HG03469 (cell line): ENCODE data around the gene ANXA1.
A peak's percentile ranks its signal among the peaks of the same experiment; 100 is the strongest.
"Not testable (repeated sequence)": the region's sequence is repeated elsewhere in the genome, so short reads cannot be mapped to it uniquely, and the experiment has no call there.

Experiments used
- ATAC-seq: cut with Tn5 transposase; IDR thresholded peaks from one replicate; pipeline ENCODE4 v1.9.1; 2021; ENCODE audit warnings: mild to moderate bottlenecking, moderate library complexity, moderate number of reproducible peaks; ENCODE audit not compliant: unreplicated experiment

ANXA1 gene

DNA sequence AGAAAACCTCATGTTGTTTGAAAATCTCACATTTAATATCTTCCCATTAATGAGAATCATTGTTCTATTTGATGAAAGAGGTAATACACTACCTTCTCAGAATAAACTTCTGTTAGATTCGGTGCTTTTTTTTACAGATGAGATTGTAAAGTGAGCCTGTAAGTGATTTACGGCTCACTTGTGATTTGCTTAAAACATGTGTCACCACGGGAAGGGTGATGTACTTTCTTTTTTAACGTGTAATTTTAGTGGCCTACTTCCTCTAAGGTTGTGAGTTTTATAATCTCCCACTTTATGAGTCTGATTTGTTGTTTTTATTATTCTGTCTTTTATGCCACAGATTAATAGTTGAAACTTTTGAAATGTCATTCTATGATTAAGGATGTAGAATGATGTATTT is 15.9 kb downstream of the ANXA1 start:
- ATAC-seq, result no peak

DNA sequence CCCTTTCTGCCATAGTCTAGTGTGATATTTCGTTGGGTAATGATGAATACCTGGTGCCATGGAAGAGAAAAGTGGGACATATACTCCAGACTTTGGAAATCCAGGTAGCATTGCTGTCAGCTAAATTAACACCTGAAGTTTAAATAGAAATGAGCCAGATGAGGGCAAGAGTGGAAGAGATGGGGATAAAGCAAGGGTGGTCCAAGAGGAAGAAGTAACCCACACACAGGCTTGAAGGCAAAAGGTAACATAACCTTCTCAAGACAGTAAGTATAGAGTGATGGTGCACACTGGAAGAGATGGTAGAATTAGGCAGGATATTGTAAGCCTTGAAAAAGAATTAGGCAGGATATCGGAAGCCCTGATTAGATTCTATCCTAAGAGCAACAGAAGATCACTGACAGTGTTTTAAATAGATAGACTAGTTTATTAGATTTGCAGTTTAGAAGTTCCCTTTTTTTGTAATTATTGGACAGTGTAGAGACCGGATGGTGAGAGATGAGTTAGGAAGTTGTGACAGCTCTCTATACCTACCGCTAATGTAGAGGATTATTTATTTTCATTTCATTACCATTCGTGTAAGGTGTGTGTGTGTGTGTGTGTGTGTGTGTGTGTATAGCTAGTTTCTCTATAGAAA is 16.8 kb downstream of the ANXA1 start:
- ATAC-seq, result no peak

DNA sequence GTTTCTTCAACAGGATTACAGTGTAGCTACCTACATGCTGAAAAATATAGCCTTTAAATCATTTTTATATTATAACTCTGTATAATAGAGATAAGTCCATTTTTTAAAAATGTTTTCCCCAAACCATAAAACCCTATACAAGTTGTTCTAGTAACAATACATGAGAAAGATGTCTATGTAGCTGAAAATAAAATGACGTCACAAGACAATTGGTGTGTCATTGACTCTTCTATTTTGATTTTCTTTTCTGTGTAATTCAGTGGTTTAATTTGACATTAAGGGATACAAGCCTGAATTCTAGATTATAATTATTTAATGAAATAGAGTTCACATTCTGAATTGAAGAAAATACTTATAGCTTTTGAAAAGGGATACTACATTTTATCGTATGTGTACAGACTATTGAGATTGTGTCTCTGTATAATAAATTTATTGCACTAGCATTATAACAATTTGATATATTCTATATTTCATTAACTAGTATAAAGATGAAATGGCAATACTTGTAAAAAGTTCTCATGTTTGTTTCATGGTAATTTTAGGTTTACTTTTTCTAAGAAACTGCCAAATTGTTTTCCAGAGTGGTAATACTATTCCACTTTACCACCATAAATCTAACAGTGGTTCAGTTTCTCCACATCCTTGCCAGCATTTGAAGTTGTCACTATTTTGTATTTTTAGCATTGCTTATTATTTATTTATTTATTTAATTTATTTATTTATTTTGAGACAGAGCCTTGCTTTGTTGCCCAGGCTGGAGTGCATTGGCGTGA is 18.7 kb downstream of the ANXA1 start:
- no peak for ATAC-seq

DNA sequence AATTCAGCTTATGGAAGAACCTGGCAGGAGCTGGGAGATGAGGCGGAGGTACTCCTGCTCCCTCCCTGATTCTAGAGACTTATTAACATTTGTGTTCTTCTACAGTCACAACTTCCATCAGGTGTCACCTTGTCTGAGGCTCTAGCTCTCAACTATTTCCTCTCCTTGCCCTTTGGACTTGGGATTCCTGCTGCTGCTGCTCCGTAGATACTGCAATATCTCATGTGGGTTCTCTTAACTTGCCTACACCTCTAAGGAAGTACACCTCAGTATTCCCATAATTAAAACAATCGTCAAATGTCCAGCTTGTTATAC is 21.2 kb downstream of the ANXA1 start:
- no peak for ATAC-seq

DNA sequence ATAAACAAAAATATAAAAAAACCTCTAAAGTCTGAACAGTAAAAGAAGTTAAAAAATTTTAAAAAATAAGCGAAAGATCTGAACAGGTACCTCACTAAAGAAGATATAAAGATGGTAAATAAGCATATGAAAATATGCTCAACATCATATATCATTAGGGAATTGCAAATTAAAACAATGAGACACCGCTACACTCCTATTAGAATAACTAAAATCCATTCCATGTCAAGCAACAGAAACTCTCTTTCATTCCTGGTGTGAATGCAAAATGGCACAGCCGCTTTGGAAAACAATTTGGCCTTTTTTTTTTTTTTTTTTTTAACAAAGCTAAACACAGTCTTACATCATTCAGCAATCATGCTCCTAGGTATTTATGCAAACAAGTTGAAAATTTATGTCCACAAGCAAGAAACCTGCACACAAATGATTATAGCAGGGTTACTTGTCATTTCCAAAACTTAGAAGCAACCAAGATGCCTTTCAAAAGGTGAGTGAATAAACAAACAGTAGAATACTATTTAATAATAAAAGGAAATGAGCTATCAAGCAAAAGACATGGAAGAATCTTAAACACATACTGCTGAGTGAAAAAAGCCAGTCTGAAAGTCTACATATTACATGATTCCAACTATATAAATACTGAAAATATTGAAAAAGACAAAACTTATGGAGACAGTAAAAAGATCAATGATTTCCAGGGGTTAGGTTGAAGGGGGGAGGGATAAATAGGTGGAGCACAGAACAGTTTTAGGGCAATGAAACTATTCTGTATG is 22.1 kb downstream of the ANXA1 start:
- no peak for ATAC-seq

DNA sequence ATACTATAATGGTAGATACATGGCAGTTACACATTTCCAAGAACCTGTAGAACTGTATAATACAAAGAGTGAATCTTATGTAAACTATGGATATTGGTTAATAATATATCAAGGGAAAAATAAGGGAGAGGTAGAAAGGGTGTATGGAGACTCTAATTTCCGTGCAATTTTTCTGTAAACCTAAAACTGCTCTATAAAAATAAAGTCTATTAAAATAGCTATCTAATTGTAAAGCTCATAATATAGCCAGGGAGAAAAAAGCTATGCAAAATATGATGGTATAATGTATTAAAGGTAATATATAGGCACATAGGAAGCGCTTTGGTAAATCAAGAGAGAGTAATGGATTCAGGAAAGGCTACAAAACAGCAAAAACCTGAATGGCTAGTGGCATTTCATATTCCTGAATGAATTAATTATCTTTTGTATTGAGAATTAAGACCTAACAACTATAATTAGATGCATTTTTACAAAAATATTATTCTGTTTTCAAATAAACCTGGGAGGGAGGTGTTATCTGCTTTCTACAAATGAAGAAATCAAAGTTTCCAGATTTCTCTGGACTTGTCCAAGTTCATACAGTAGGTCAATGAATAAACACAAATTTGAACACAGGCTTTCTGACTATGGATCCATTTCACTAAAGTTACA is 22.8 kb downstream of the ANXA1 start:
- no peak for ATAC-seq

DNA sequence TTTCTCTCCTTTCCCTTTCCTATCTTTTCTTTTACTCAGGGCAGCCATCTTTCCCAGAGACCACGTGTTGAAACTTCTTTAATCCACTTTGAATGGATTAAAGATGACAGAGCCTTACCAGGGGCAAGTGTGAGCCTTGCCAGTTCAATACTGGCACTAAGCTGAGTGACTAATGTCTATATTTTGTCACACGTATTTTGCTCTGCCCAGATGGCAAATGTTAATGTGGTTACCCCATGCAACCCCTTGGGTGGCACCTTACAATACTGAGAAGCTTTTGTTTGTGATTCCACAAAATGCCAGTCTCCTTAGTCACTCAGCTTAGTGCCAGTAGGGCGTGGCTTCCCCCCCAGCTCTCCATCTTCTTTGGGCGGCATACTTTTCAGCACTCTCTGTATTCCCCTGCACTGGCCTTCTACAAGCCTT is 24.8 kb downstream of the ANXA1 start:
- ATAC-seq, result no peak

DNA sequence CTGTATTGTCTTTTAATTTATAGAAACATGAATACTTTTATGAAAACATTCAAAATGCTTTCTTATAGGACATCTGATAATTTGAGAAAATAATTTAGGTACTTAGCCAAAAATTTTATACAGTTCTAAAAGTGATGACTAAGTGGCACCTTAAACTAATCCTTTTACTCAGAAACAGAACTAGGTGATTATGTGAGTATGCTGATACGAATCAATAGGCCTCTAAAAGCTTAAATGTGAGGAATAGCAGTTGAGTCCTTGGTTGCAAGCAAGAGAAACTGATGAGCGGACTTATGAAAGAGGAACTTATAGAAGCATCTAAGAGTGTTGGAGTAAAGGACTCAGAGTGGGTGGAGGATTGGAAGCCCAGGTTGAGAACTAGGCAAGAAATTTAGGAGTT is 26.4 kb downstream of the ANXA1 start:
- no peak for ATAC-seq

DNA sequence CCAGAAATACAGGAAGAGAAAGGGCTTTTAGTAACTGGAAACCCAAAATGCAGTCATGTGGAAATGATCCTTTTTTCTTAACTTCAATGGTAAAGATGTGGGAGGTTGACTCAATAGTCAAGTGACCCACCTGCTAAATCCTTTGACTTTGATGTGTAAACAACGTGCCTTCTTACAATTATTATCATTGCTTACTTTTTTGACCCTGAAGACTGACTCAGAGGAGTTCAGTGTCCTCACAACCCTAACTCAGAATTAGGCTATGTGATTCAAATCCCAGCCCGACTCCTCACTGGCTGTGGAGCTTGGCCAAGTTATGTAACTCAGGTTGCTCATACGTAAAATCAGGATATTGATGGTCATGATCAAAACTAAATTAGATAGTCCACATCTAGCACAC is 27.9 kb downstream of the ANXA1 start:
- peak; percentile 45 for ATAC-seq

DNA sequence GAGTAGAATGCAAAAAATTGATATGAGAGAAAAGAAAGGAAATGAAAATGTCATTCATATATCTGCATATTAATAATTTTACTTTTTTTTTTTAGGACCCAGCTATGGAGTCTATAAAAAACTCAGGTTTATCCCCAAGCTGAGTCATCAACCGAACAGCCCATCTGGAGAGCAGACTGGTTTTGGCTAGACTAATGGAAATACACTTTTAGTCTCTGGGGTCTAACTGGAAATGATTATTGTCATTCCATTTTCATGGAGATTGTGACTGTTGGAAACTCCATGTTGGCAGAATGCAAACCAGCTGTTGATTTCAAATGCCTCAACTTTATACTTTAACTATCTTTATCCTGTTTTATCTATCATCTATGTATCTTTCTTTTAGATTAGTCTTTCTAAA is 28.7 kb downstream of the ANXA1 start:
- ATAC-seq, result no peak

DNA sequence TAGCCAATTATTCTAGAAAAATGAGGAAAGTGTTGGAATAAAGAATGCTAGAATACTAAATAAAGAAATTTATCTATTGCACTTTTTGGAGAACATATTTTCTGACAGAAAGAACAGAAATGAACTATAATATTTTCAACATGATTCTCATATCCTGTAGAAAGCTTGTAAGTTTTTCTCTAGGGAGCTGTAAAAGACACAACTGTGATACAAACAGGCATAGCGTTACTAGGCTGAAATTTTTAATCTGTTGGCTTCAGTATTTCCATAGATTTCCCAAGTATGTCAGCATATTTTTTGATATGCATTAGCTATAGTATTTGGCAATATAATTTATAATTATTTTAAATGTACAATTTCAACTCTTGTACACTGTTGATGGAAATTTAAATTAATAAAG is 31.3 kb downstream of the ANXA1 start:
- ATAC-seq, result no peak

DNA sequence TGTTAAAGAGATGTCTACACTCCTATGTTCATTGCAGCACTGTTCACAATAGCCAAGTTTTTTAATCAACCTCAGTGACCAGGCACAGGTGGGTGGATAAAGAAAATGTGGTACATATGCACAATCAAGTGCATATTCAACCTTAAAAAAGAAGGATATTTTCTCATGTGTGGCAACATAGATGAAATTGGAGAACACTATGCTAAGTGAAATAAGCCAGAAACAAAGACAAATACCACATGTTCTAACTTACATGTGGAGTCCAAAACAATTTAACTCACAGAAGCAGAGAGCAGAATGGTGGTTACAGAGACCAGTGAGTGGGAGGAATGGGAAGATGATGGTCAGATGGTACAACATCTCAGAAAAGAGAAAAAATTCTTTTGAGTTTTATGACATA is 31.8 kb downstream of the ANXA1 start:
- no peak for ATAC-seq

DNA sequence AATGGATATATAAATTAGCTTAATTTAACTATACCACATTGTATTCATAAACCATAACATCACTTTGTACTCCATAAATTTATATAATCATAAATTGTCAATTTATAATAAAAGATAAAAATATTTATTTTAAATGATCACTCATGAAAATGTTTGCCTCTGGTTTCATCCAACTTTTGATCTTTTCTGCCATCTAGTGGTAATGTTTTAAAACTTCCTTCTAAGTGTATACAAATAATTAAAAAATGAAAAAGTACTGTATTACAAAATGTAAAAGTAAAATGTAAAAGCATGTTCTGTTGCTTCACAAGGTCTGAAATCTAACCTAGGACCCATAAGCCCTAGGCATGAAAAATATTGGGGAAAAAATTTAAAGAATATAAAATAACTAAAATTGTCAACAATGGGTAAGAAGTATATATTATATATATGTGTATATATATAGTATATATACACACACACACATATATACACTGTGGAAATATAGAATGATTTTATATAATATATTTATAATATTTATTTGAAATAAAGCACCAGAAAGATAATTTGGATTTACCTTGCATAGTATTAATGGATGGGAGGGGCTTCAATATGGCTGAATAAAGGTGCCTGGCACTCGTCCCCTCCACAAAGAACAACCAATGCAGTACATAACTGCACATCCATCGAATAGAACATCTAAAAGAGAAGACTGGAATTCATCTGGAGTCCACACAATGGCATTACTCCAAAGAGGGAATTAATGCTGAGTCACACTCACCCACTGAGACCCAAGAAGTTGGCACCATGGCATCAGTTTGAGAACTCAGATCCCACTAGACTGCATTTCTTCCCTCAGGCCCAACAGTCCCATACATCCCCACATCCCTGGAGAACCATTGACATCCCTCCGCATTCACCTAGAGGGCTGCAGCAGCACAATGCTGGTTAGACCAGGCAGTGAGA is 32.5 kb downstream of the ANXA1 start:
- ATAC-seq, result peak; percentile 37

DNA sequence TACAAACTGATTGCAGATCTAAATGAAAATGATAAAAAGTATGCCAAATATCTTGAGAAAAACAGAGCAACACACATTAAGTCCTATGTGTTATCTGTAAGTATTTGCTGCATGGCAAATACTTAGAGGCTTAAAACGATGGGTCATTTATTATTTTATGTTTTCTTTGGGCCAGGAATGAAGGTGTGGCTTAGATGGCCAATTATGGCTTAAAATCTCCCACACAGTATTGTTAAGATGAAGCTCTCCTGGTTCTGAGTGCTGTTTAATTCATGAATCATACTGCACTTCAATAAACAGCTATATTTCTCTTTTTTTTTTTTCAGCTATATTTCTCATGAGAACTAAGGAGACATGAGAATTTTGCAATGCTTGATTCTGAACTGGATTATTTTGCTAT is 39.4 kb downstream of the ANXA1 start:
- ATAC-seq, result not testable (repeated sequence)

DNA sequence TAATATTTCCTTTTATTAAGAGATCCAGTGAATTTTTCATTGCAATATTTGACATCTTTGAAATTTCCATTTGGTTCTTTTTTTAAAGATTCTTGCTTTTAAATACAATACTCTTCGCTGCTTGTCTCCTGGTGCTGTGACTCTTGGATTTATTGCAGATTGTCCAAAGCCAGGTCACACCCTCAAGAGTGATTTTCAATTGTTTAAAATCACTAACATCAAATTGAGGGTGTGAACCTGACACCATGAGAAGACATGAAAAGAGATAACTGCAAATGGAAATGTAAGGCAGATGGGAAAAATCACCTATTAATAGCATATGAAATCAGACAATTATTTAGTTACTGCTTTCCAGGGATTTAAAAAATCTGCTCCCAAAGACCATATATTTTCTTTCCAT is 42.6 kb downstream of the ANXA1 start:
- no peak for ATAC-seq

DNA sequence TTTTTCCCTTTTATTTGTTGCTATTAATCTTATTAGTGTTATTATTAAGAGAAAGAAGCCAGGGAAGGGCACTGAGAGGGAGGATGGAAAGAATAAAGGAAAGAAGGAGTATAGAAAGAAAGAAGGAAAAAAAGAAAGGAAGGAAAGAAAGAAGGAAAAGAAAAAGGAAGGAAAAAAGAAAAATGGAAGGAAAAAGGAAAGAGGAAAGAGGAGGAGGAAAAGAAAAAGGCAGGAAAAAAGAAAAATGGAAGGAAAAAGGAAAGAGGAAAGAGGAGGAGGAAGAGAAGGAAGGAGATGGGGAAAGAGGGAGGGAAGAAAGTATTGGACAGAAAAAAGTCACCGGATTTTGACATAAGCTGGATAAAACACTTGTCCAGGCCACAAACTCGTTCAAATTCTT is 47.8 kb downstream of the ANXA1 start:
- ATAC-seq, result no peak

DNA sequence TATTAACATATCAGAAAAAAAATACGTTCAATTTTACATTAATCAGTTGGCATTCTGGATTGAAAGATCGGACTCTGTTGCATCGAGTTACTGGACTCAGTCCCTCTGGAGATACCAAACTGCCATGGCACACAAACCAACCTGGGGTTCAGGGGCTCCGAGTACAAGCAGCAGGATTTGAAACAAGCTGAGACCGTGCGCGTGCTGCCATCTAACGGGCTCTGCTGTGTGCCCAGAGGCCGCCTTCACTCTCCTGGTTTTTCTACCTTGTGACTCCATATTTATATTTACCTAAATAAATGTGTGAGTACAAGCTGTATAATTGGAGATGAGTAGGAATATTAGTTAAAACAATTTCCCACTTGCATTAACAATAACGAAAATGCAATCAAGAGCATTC is 48.2 kb downstream of the ANXA1 start:
- no peak for ATAC-seq

DNA sequence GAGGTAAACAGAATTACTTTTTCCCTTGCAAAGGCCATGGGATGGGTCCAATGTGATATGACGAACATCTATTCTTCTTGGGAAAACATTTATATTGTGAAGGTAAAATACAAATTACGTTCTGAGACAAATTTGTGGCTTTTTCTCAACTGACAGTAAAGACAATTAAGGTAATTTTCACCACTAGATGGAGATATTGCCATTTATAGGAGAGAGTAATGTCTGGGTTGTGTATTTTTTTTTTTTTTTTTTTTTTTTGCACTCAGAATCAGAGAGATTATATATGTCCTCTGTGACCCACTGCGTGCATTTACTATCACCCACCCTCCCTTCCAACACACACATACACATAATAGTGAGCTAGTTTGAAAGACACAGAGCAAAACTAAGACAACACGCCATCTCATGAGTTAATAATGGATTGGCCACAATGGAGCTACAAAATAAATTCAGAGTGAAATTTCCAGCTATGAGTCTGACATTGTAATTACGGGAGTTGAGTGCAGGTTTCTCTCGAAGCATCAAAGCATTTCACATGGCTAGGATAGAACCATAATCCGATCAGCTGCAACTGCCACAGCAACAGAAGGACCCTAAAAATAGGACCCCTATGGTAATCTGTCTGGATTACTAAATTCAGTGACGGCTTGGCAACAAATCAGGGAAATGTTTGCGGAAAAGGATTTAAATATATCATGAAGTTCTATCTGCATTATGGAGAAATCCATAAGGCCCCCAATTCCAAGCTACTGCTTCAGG is 49.2 kb downstream of the ANXA1 start:
- no peak for ATAC-seq

DNA sequence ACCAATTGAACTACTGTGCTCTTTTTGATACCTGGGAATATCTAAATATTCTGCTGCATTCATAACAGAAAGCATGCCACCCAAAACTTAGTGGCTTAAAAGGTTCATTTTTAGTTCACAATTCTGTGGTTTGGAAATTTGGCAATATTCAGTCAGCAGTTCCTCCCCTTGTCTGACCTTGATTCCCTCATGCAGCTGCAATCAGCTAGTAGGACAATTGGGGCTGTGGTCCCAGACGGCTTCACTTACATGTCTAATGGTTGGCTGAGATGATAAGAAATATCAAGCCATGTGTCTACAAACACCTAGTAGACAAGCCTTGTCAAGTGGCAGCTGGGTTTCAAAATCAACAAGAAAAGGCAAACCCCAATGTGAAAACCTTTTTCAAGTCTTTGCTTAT is 51.3 kb downstream of the ANXA1 start:
- no peak for ATAC-seq

DNA sequence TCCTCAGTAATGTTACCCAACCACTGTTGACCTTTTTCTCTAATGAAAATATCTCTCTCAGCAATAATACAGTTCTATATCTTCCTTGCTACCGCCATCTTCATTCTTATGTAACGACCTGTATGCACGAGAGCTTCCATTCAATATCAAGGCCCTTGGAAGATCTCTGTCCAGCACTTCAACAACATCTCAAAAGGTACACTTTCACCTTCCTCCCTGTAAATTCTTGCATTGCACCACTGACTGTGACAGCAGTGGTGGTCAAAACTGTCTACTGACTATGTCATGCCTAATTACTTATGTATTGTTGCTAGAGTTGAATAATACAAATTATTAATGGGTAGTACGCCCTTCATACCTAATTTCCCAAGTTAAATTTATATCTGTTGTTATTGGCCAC is 53.3 kb downstream of the ANXA1 start:
- ATAC-seq, result no peak
